ENCODE measurements around the gene SNX25. TPM values are rescaled to one million over a fixed set of nuclear protein-coding genes. Genes with fewer than 3 reads are reported as not detected.

The SNX25 gene
- total and polyA plus RNA-seq, 2 of the 13 experiments (the other 11 are each of a cell fraction or from before 2014, with no cell fraction given), result 23.4 to 23.5 TPM

DNA sequence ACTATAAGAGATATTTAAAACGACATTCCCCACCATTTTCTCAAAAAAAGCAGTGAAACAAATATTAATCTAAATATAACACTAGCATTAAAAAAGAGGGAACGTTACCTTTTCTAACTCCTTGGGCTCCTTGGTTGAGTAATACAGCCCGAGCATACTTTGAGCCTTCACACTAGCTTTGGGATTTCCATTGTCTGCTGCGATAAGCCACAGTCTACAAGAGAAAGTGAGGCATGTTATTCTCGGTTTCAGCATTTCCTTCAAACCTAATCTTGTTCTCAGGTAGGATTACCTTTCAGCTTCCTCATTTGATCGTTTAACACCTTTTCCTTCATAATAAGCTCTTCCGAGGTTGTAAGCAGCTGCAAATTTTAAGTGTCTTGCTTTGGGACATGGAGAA, 164.6 kb downstream of the SNX25 start (continued):
- TF ChIP-seq, protein P1, sequence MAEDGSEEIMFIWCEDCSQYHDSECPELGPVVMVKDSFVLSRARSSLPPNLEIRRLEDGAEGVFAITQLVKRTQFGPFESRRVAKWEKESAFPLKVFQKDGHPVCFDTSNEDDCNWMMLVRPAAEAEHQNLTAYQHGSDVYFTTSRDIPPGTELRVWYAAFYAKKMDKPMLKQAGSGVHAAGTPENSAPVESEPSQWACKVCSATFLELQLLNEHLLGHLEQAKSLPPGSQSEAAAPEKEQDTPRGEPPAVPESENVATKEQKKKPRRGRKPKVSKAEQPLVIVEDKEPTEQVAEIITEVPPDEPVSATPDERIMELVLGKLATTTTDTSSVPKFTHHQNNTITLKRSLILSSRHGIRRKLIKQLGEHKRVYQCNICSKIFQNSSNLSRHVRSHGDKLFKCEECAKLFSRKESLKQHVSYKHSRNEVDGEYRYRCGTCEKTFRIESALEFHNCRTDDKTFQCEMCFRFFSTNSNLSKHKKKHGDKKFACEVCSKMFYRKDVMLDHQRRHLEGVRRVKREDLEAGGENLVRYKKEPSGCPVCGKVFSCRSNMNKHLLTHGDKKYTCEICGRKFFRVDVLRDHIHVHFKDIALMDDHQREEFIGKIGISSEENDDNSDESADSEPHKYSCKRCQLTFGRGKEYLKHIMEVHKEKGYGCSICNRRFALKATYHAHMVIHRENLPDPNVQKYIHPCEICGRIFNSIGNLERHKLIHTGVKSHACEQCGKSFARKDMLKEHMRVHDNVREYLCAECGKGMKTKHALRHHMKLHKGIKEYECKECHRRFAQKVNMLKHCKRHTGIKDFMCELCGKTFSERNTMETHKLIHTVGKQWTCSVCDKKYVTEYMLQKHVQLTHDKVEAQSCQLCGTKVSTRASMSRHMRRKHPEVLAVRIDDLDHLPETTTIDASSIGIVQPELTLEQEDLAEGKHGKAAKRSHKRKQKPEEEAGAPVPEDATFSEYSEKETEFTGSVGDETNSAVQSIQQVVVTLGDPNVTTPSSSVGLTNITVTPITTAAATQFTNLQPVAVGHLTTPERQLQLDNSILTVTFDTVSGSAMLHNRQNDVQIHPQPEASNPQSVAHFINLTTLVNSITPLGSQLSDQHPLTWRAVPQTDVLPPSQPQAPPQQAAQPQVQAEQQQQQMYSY (CRISPR knock-in tag; IDR thresholded peaks at IDR 0.05), result no peak
- no peak for TF ChIP-seq HNRNPUL1 (IDR thresholded peaks at IDR 0.05; ENCODE audit: low read depth, low read length)
- TF ChIP-seq RNF219 (CRISPR knock-in tag; IDR thresholded peaks at IDR 0.05), result no peak
- TF ChIP-seq RXRA (CRISPR knock-in tag; IDR thresholded peaks at IDR 0.05), result no peak
- TF ChIP-seq ARNT2 (CRISPR knock-in tag; IDR thresholded peaks at IDR 0.05; ENCODE audit: low read depth), result no peak

DNA sequence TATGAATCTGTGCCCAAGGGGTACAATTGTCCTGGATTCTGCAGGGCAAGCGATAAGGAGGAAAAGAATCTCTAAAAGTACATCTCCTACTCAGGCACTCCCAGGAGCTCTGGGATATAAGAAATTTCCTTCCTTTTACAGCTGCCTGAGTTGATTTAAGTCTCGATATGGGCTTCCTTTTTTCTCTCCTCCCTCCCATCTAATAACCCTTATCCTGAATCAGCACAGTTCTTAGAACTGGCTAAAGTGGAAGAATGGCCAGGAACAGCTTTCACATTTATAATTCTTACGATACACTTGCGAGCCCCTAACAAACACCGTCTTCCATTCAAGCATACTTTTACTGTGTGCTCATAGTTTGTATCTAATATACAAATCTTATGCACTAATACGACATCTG, 165.2 kb downstream of the SNX25 start:
- intact Hi-C loops (cut with micrococcal nuclease; ENCODE audit: unreplicated experiment) (no loop called here), in situ Hi-C loops (cut with HindIII; ENCODE audit: extremely low pct_ligation_motif_present, low pct_unique_long_range_greater_than_20kb) (no loop called here)
- no peaks in the 10 kb centered on the region for H3K79me2 ChIP-seq (ENCODE audit: insufficient read depth, low read length)
- FAIRE-seq (no peak), ATAC-seq (no peak), DNase-seq (ENCODE audit: low spot score) (no peak)
- no TSS peak for BruUV-seq (replicated peaks)
- H3K9me3 ChIP-seq (ENCODE audit: low read length), result no peaks in the 10 kb centered on the region
- H3K9ac ChIP-seq (ENCODE audit: insufficient read depth, low read depth, low read length), result no peak overlapping the region
- no peaks in the 10 kb centered on the region for H4K20me1 ChIP-seq (ENCODE audit: insufficient read depth, low read length)
- 98% methylated on average over 6 of the region's 6 CpGs for WGBS (ENCODE audit: low lambda C conversion rate)
- ChIA-PET CTCF (ENCODE audit: low intra/inter-chr PET ratio, low total read pairs) (no interaction called here), POLR2A (no interaction called here)
- no peak overlapping the region for H3K4me3 ChIP-seq (replicated peaks in 1 of 3; ENCODE audit: insufficient read depth in 1 of 3, low read depth in 2 of 3, low read length in 3 of 3)
- H3K36me3 ChIP-seq (replicated peaks in 1 of 2; ENCODE audit: control insufficient read depth in 1 of 2, insufficient read depth in 2 of 2, low read length in 2 of 2), result peaks cover 6 to 7% of the 10 kb centered on the region in 2 experiments; a peak in 2 of 5 replicates
- H3K4me2 ChIP-seq (ENCODE audit: low read depth, low read length), result no peak overlapping the region
- H3K27ac ChIP-seq (ENCODE audit: extremely low read length, insufficient read depth, low read length), result no peak overlapping the region
- H3K27me3 ChIP-seq (ENCODE audit: control insufficient read depth in 1 of 2, insufficient read depth in 2 of 2, low read length in 2 of 2), result no peaks in the 10 kb centered on the region
- H3K4me1 ChIP-seq (ENCODE audit: insufficient read depth, low read length), result peaks cover 7% of the 10 kb centered on the region
- no peak overlapping the region for H2AFZ ChIP-seq (ENCODE audit: low read length)
- no peak for TF ChIP-seq NBN (conservative IDR thresholded peaks at IDR 0.05)
- TF ChIP-seq CC2D1A (CRISPR knock-in tag; IDR thresholded peaks at IDR 0.05), result no peak
- TF ChIP-seq ZNF180 (CRISPR knock-in tag; IDR thresholded peaks at IDR 0.05; ENCODE audit: borderline replicate concordance, low read depth), result no peak
- no peak for TF ChIP-seq KDM2A (CRISPR knock-in tag; IDR thresholded peaks at IDR 0.05; ENCODE audit: borderline replicate concordance, low read depth)
- TF ChIP-seq ZNF570 (CRISPR knock-in tag; IDR thresholded peaks at IDR 0.05; ENCODE audit: borderline replicate concordance), result no peak
- no peak for TF ChIP-seq ZNF564 (CRISPR knock-in tag; IDR thresholded peaks at IDR 0.05)
- no peak for TF ChIP-seq TCF7L2 (IDR thresholded peaks at IDR 0.05; ENCODE audit: low read depth, low read length)
- no peak for TF ChIP-seq PHF5A (CRISPR knock-in tag; IDR thresholded peaks at IDR 0.05; ENCODE audit: low read depth, unreplicated experiment)
- no peak for TF ChIP-seq SPEN (CRISPR knock-in tag; IDR thresholded peaks at IDR 0.05; ENCODE audit: low read depth)
- TF ChIP-seq KLF6 (CRISPR knock-in tag; IDR thresholded peaks at IDR 0.05), result no peak
- TF ChIP-seq ZBTB49 (CRISPR knock-in tag; IDR thresholded peaks at IDR 0.05; ENCODE audit: borderline replicate concordance), result no peak
- TF ChIP-seq ZKSCAN1 (IDR thresholded peaks at IDR 0.05; ENCODE audit: low read length), result no peak
- no peak for TF ChIP-seq ZNF850 (CRISPR knock-in tag; conservative IDR thresholded peaks at IDR 0.05)
